HepG2 (cell line): ENCODE measurements around the gene ESRP2. TPM values are rescaled to one million over a fixed set of nuclear protein-coding genes. Genes with fewer than 3 reads are reported as not detected.

Experiments used
- DNMT3B ChIP-seq: conservative IDR thresholded peaks from 2 replicates; pipeline ENCODE4 v1.6.1; 2016; ENCODE audit warnings: missing biosample characterization, control low read depth
- ERF ChIP-seq: IDR thresholded peaks from 2 replicates; pipeline ENCODE4 v1.6.1; 2018; ENCODE audit warnings: missing biosample characterization, missing genetic modification reagents
- MATR3 ChIP-seq: sonication (generic); formaldehyde crosslinking; IDR thresholded peaks from 2 replicates; pipeline ENCODE4 v1.4.0; 2020; ENCODE audit warnings: missing genetic modification reagents
- MEIS1 ChIP-seq: sonication (generic); formaldehyde crosslinking; IDR thresholded peaks from 2 replicates; pipeline ENCODE4 v1.9.0; 2021; ENCODE audit warnings: mild to moderate bottlenecking, missing genetic modification reagents, moderate library complexity, borderline replicate concordance
- PATZ1 ChIP-seq: sonication (generic); formaldehyde crosslinking; IDR thresholded peaks from 2 replicates; pipeline ENCODE4 v1.4.0; 2020; ENCODE audit warnings: missing genetic modification reagents
- REPIN1 ChIP-seq: sonication (generic); formaldehyde crosslinking; IDR thresholded peaks from 2 replicates; pipeline ENCODE4 v1.8.0; 2022; ENCODE audit warnings: missing genetic modification reagents, low read depth, mild to moderate bottlenecking, borderline replicate concordance
- TBX3 ChIP-seq: fragments of 450-650 bp; IDR thresholded peaks from 2 replicates; pipeline ENCODE4 v1.6.1; 2017; ENCODE audit warnings: antibody characterized with exemption, mild to moderate bottlenecking, inconsistent platforms, borderline replicate concordance
- TFDP2 ChIP-seq: sonication (generic); formaldehyde crosslinking; IDR thresholded peaks from 2 replicates; pipeline ENCODE4 v1.4.0; 2020; ENCODE audit warnings: missing genetic modification reagents
- THAP11 ChIP-seq: IDR thresholded peaks from 2 replicates; pipeline ENCODE4 v1.6.1; 2016; ENCODE audit warnings: missing biosample characterization, missing genetic modification reagents
- ZKSCAN5 ChIP-seq: sonication (generic); formaldehyde crosslinking; IDR thresholded peaks from 2 replicates; pipeline ENCODE4 v1.5.1; 2020; ENCODE audit warnings: mild to moderate bottlenecking, missing genetic modification reagents
- ZNF124 ChIP-seq: sonication (generic); formaldehyde crosslinking; IDR thresholded peaks from 2 replicates; pipeline ENCODE4 v1.4.0; 2020; ENCODE audit warnings: missing genetic modification reagents
- ZNF414 ChIP-seq: sonication (generic); formaldehyde crosslinking; IDR thresholded peaks from 2 replicates; pipeline ENCODE4 v1.5.0; 2020; ENCODE audit warnings: missing genetic modification reagents
- ZNF431 ChIP-seq: sonication (generic); formaldehyde crosslinking; IDR thresholded peaks from 2 replicates; pipeline ENCODE4 v1.9.0; 2022; ENCODE audit warnings: missing genetic modification reagents, low read depth, mild to moderate bottlenecking, borderline replicate concordance
- ZNF646 ChIP-seq: sonication (generic); formaldehyde crosslinking; IDR thresholded peaks from 2 replicates; pipeline ENCODE4 v1.9.0; 2021; ENCODE audit warnings: mild to moderate bottlenecking, missing genetic modification reagents
- ZNF768 ChIP-seq: sonication (generic); formaldehyde crosslinking; IDR thresholded peaks from 2 replicates; pipeline ENCODE4 v1.4.0; 2020; ENCODE audit warnings: missing genetic modification reagents
- ZNF772 ChIP-seq: sonication (generic); formaldehyde crosslinking; IDR thresholded peaks from 2 replicates; pipeline ENCODE4 v1.5.0; 2020; ENCODE audit warnings: mild to moderate bottlenecking, missing genetic modification reagents
- ZNF781 ChIP-seq: sonication (generic); formaldehyde crosslinking; IDR thresholded peaks from 2 replicates; pipeline ENCODE4 v1.5.1; 2020; ENCODE audit warnings: borderline replicate concordance, mild to moderate bottlenecking, missing genetic modification reagents; ENCODE audit errors: not compliant biosample characterization
- ZSCAN22 ChIP-seq: sonication (generic); formaldehyde crosslinking; IDR thresholded peaks from 2 replicates; pipeline ENCODE4 v1.4.0; 2020; ENCODE audit warnings: mild to moderate bottlenecking, missing genetic modification reagents
- polyA plus RNA-seq, 8 experiments: library from polyadenylated mRNA; depleted of rRNA in 3 of 8; stranded (reverse) in 7 of 8; unstranded in 1 of 8; fragments of >200 nt; fragmentation: Illumina TruSeq in 4 of 8; extraction: Trizol in 4 of 8; gene quantifications; 2 replicates each; pipeline versions ENCODE4 v1.2.1 to v1.2.3, GENCODE V29; 2011 to 2016; ENCODE audit warnings: low read depth in 4 of 8, missing spikeins in 1 of 8, mixed read lengths in 1 of 8; ENCODE audit not compliant: insufficient read depth in 1 of 8
- total RNA-seq, 5 experiments: library from RNA; depleted of rRNA; stranded (reverse); fragments of >200 nt; fragmentation: Illumina TruSeq; extraction: Trizol; gene quantifications; 2 replicates each; pipeline ENCODE4 v1.2.3, GENCODE V29; 2016; ENCODE audit warnings: low read depth in 1 of 5

The ESRP2 gene
- total and polyA plus RNA-seq, 2 of the 13 experiments (the other 11 are each of a cell fraction or from before 2014, with no cell fraction given): 21.1 to 32.4 TPM

GRCh38 chr16:68257906-68258800, 22.2 kb upstream of the ESRP2 start (continued):
- TF ChIP-seq PATZ1 (CRISPR knock-in tag) (peak; percentile 46), TFDP2 (CRISPR knock-in tag) (peak; percentile 74), REPIN1 (peak; percentile 65), MEIS1 (peak; percentile 52; the same call in 1 of the 2 replicates), ZSCAN22 (CRISPR knock-in tag) (peak; percentile 20; the same call in 1 of the 2 replicates), ZNF431 (CRISPR knock-in tag) (no peak), ZNF646 (CRISPR knock-in tag) (0 out of 2 replicates have a peak, but pooled peaks have one; percentile 62), TBX3 (peak; percentile 41; the same call in 1 of the 2 replicates), THAP11 (peak; percentile 57), ZNF772 (CRISPR knock-in tag) (peak; percentile 86), ZNF768 (no peak; the same call in 1 of the 2 replicates), ZNF124 (CRISPR knock-in tag) (peak; percentile 61), MATR3 (CRISPR knock-in tag) (no peak), ERF (CRISPR knock-in tag) (peak; percentile 97), ZNF414 (CRISPR knock-in tag) (peak; percentile 70; the same call in 1 of the 2 replicates), DNMT3B (0 out of 2 replicates have a peak, but pooled peaks have one; percentile 42), ZNF781 (CRISPR knock-in tag) (peak; percentile 62), ZKSCAN5 (CRISPR knock-in tag) (0 out of 2 replicates have a peak, but pooled peaks have one; percentile 35)
